ENCODE results near the gene SEPTIN8. TPM values are rescaled to one million over a fixed set of nuclear protein-coding genes. Genes with fewer than 3 reads are reported as not detected.

SEPTIN8 gene
- total RNA-seq, 2 experiments from 2014 or later = 10.6 to 15.5 TPM

- Histone ChIP-seq H4K20me1 (ENCODE audit: insufficient read depth, low read length) (no peaks in the 10 kb centered on the region), H2AFZ (ENCODE audit: low read length) (no peak overlapping the region), H3K4me3 (ENCODE audit: low read depth, low read length, poor library complexity, severe bottlenecking) (no peak overlapping the region), H3K79me2 (ENCODE audit: insufficient read depth, low read depth, low read length) (no peaks in the 10 kb centered on the region), H3K4me2 (ENCODE audit: low read length) (no peak overlapping the region), H3K9me3 (ENCODE audit: low read length) (no peaks in the 10 kb centered on the region), H3K36me3 (ENCODE audit: insufficient read depth, low read length) (no peaks in the 10 kb centered on the region), H3K27ac (ENCODE audit: low read depth, low read length, poor library complexity, severe bottlenecking) (no peak overlapping the region), H3K9me2 (ENCODE audit: insufficient read depth, low read length) (no peaks in the 10 kb centered on the region), H3K4me1 (ENCODE audit: insufficient read depth, low read length, poor library complexity, severe bottlenecking) (peaks cover 7% of the 10 kb centered on the region)
- POLR2A ChIA-PET = interaction anchor here (0.6 to 1.0 kb wide), 2 partner anchors 18 to 32 kb away, joined by 3 read pairs; no protein-coding TSS in a partner anchor
- BruUV-seq (replicated peaks) = no TSS peak
- no peak for DNase-seq (ENCODE audit: low spot score)
- no peak for TF ChIP-seq EZH2phosphoT487 (IDR thresholded peaks at IDR 0.05; ENCODE audit: borderline replicate concordance, low read depth, low read length)
- TF ChIP-seq, protein P1, sequence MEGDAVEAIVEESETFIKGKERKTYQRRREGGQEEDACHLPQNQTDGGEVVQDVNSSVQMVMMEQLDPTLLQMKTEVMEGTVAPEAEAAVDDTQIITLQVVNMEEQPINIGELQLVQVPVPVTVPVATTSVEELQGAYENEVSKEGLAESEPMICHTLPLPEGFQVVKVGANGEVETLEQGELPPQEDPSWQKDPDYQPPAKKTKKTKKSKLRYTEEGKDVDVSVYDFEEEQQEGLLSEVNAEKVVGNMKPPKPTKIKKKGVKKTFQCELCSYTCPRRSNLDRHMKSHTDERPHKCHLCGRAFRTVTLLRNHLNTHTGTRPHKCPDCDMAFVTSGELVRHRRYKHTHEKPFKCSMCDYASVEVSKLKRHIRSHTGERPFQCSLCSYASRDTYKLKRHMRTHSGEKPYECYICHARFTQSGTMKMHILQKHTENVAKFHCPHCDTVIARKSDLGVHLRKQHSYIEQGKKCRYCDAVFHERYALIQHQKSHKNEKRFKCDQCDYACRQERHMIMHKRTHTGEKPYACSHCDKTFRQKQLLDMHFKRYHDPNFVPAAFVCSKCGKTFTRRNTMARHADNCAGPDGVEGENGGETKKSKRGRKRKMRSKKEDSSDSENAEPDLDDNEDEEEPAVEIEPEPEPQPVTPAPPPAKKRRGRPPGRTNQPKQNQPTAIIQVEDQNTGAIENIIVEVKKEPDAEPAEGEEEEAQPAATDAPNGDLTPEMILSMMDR (conservative IDR thresholded peaks at IDR 0.05; ENCODE audit: low read length) = no peak
- CTCF ChIA-PET (ENCODE audit: unreplicated experiment) = no interaction called here
- intact Hi-C loops (cut with micrococcal nuclease; ENCODE audit: unreplicated experiment) = no loop called here
Measured at GRCh38 chr5:132772291-132773070, 4.6 kb downstream of the SEPTIN8 start.

GRCh38 chr5:132771503-132771998 is 5.5 kb downstream of the SEPTIN8 start:
- peaks cover 6% of the 10 kb centered on the region for H3K4me1 ChIP-seq (ENCODE audit: insufficient read depth, low read length, poor library complexity, severe bottlenecking)
- H3K9me2 ChIP-seq (ENCODE audit: insufficient read depth, low read length) = no peaks in the 10 kb centered on the region
- no peak overlapping the region for H3K4me2 ChIP-seq (ENCODE audit: low read length)
- no peaks in the 10 kb centered on the region for H4K20me1 ChIP-seq (ENCODE audit: insufficient read depth, low read length)
- no peaks in the 10 kb centered on the region for H3K9me3 ChIP-seq (ENCODE audit: low read length)
- no peak for DNase-seq (ENCODE audit: low spot score)
- no peaks in the 10 kb centered on the region for H3K36me3 ChIP-seq (ENCODE audit: insufficient read depth, low read length)
- no peak for TF ChIP-seq EZH2phosphoT487 (IDR thresholded peaks at IDR 0.05; ENCODE audit: borderline replicate concordance, low read depth, low read length)
- TF ChIP-seq, protein P1 (conservative IDR thresholded peaks at IDR 0.05; ENCODE audit: low read length) = no peak
- no peaks in the 10 kb centered on the region for H3K79me2 ChIP-seq (ENCODE audit: insufficient read depth, low read depth, low read length)
- no TSS peak for BruUV-seq (replicated peaks)
- ChIA-PET POLR2A (no interaction called here), CTCF (ENCODE audit: unreplicated experiment) (no interaction called here)
- no peak overlapping the region for H3K27ac ChIP-seq (ENCODE audit: low read depth, low read length, poor library complexity, severe bottlenecking)
- no peak overlapping the region for H2AFZ ChIP-seq (ENCODE audit: low read length)
- intact Hi-C loops (cut with micrococcal nuclease; ENCODE audit: unreplicated experiment) = no loop called here
- no peak overlapping the region for H3K4me3 ChIP-seq (ENCODE audit: low read depth, low read length, poor library complexity, severe bottlenecking)
